Lower lobe of right lung (tissue), 2 donors: Measurements from ENCODE around the gene ATP8B1. TPM values are rescaled to one million over a fixed set of nuclear protein-coding genes. Genes with fewer than 3 reads are reported as not detected.

Source experiments
- ATAC-seq, 2 donors: fragments of 200-7000 bp; cut with Tn5 transposase; one replicate each; pipeline ENCODE4 v1.9.1; 2020 to 2022; ENCODE audit warnings: mild to moderate bottlenecking in 2 of 2, moderate library complexity in 2 of 2
- DNase-seq: peaks from one replicate; pipeline ENCODE4 v3.0.0-alpha.2; 2020
- H3K27ac ChIP-seq: fragments of 200-600 bp; one replicate; pipeline ENCODE4 v1.8.0; 2022
- H3K27me3 ChIP-seq: fragments of 200-600 bp; one replicate; pipeline ENCODE4 v1.8.0; 2022; ENCODE audit warnings: low read depth
- H3K36me3 ChIP-seq: fragments of 200-600 bp; one replicate; pipeline ENCODE4 v1.8.0; 2022; ENCODE audit warnings: mild to moderate bottlenecking
- H3K4me1 ChIP-seq: fragments of 200-600 bp; one replicate; pipeline ENCODE4 v1.8.0; 2022
- H3K4me3 ChIP-seq: fragments of 200-600 bp; one replicate; pipeline ENCODE4 v1.8.0; 2022; ENCODE audit warnings: mild to moderate bottlenecking
- H3K9me3 ChIP-seq: fragments of 200-600 bp; one replicate; pipeline ENCODE4 v1.8.0; 2022
- CTCF ChIP-seq: fragments of 200-600 bp; IDR thresholded peaks from one replicate; pipeline ENCODE4 v1.8.0; 2022; ENCODE audit warnings: antibody characterized with exemption, mild to moderate bottlenecking
- intact Hi-C: fragments of 100-400 bp; cut with DNase I; formaldehyde crosslinking; loops from one replicate; pipeline ENCODE4 v1.11.0; 2022
- total RNA-seq: library from RNA; stranded (reverse); fragmentation: NEBNext Ultra II Directional; extraction: Animal tissue kit (Norgen Biotek cat#: 25700); gene quantifications from one replicate; pipeline ENCODE4 v1.2.1, GENCODE V29; 2021
- donor health status: DM: no; HTN: yes; CAD: no; lungs with severe emphysema.

The ATP8B1 gene
- total RNA-seq, 1 donor from 2014 or later, result 27.2 TPM

DNA sequence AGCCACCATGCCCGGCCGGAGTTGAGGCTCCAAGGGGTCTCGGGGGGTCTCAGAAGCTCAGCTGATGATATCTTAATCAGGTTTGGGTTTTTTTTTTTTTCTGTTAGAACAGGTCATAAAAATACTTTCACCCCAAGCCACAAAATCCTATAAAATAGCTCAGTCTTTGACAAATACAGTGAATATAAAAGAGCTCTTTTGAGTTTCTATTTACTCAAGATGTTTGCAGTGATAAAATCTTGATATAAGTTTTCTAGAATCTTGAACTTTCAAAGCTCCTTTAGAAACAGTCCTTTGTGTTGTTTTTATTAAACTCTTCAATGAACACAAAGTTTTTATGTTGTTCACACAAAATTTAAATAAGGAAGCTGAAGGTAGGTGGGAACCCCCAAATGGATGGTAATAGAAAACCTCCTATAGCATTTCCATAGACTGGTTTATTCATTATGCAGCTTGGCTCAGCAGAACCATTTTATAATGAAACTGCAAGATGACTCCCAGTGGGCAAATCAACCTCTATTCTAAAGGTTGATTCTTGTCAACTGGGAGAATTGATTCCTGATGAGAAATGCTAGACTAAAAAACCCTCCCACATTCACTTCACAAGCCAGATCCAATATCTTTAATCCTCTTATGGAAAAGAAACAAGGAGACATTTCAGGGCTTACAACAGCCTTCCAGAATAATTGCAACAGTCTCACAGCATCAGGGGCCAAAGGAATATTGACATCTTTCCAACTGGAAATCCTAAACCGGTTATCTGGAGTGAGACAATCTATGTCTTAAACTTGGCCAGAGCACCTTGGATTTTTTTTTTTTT lies 167.9 kb downstream of the ATP8B1 start:
- Histone ChIP-seq H3K4me3 (no peak overlapping the region), H3K27ac (no peak overlapping the region), H3K9me3 (no peaks in the 10 kb centered on the region), H3K4me1 (peaks cover 14% of the 10 kb centered on the region), H3K27me3 (no peaks in the 10 kb centered on the region), H3K36me3 (no peaks in the 10 kb centered on the region)
- TF ChIP-seq CTCF, result no peak
- ATAC-seq (no peak), DNase-seq (no peak)
- intact Hi-C loops, result no loop called here

GRCh38 chr18:57631697-57632096 lies 171.4 kb downstream of the ATP8B1 start:
- Histone ChIP-seq H3K36me3 (no peaks in the 10 kb centered on the region), H3K9me3 (no peaks in the 10 kb centered on the region), H3K27ac (no peak overlapping the region), H3K27me3 (no peaks in the 10 kb centered on the region), H3K4me1 (peaks cover 14% of the 10 kb centered on the region), H3K4me3 (no peak overlapping the region)
- ATAC-seq (no peak), DNase-seq (no peak)
- no peak for TF ChIP-seq CTCF
- intact Hi-C loops, result no loop called here

DNA sequence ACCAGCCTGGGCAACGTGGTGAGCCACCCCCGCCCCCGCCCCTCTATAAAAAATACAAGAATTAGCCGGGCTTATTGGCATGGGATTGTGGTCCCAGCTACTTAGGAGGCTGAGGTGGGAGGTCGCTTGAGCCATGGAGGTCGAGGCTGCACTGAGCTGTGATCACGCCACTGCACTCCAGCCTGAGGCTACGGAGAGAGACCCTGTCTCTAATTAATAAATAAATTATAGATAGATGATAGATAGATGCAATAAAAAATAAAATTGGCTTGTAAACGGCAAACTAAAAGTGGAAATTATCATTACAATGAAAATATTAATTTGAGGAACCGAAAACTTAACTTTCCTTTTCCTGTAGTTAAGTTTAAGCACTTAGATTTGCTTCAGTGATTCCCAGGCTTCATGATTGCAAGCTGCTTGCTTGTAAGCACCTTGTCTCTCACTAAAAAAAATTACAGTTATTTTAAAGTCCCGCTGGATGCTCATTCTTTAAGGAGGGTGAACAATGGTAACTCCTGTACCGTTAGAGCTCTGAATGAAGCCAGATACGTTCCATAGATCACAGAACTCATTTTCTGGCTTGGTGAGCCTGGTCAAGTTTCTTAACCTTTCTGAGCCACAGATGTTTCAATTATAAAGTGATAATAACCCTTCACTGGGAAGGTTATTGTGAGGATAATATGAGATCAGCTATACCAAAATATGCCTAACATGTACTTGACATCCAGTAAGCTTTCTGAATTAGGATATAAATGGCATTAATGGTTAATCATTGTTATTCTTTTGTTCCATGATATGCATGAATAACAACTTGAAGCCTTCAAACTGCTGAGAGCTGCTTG lies 172.1 kb downstream of the ATP8B1 start:
- H3K4me1 ChIP-seq, result peaks cover 14% of the 10 kb centered on the region
- H3K4me3 ChIP-seq, result peak overlapping the region; percentile 60
- peak overlapping the region; percentile 80 for H3K27ac ChIP-seq
- ATAC-seq (no peak), DNase-seq (no peak)
- no peaks in the 10 kb centered on the region for H3K36me3 ChIP-seq
- no peaks in the 10 kb centered on the region for H3K27me3 ChIP-seq
- H3K9me3 ChIP-seq, result no peaks in the 10 kb centered on the region
- no peak for TF ChIP-seq CTCF
- intact Hi-C loops, result no loop called here

GRCh38 chr18:57630002-57630753 lies 172.9 kb downstream of the ATP8B1 start:
- H3K4me1 ChIP-seq, result peaks cover 14% of the 10 kb centered on the region
- no peaks in the 10 kb centered on the region for H3K27me3 ChIP-seq
- peak overlapping the region; percentile 60 for H3K4me3 ChIP-seq
- DNase-seq (peak; percentile 98), ATAC-seq (peak; percentile 99)
- intact Hi-C loops, result no loop called here
- no peaks in the 10 kb centered on the region for H3K9me3 ChIP-seq
- peak overlapping the region; percentile 80 for H3K27ac ChIP-seq
- peak; percentile 84 for TF ChIP-seq CTCF
- H3K36me3 ChIP-seq, result no peaks in the 10 kb centered on the region

DNA sequence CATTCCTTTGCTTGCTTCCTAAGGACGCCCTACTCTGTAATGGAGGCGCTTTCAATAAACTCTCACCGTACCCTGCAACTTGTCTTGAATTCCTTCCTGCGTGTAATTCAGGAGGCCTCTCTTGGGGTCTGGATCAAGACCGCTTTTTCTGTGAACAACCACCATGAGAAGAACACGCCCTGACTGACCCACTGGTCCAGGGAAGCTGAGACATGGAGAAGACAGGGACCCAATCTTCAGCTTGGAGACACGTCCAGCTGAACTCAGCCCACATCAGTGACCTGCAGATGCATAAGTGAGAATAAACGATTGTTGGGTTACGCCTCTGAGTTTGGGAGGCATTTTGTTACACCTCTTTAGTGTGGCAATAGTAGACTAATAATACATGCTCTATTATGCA lies 173.7 kb downstream of the ATP8B1 start:
- peak overlapping the region; percentile 60 for H3K4me3 ChIP-seq
- DNase-seq, result no peak
- H3K27me3 ChIP-seq, result no peaks in the 10 kb centered on the region
- TF ChIP-seq CTCF, result no peak
- H3K4me1 ChIP-seq, result peaks cover 14% of the 10 kb centered on the region
- H3K36me3 ChIP-seq, result no peaks in the 10 kb centered on the region
- ATAC-seq, result no peak
- no peak overlapping the region for H3K27ac ChIP-seq
- intact Hi-C loops, result no loop called here
- H3K9me3 ChIP-seq, result no peaks in the 10 kb centered on the region
